ENCODE data around the gene PALLD. TPM values are rescaled to one million over a fixed set of nuclear protein-coding genes. Genes with fewer than 3 reads are reported as not detected.

PALLD gene
- total and polyA plus RNA-seq, 2 of the 8 experiments (the other 6 are each of a cell fraction or from before 2014, with no cell fraction given): 10.5 to 25.0 TPM

DNA sequence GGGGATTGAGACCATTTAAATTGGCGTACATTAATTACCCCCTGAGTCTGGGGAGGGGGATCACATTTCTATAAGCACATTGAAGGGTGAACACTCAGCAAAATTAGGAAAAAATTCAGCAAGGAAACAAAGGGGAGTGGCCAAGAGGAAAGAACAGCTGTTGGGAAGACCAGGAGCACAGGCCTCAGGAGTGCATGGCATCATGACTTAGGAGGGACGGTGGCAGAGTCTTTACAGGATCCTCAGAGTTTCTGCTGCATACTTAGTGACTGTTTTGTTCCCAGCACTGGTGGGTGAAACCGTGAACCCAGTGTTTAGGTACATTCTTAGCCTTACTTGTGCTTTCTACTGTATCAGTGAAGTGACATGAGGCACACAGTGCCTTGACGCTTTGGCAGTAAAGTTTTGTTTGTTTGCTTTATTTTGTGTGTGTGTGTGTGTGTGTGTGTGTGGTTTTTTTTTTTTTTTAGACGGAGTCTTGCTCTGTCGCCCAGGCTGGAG, 391.9 kb downstream of the PALLD start:
- Histone ChIP-seq H2BK15ac (ENCODE audit: low read length) (no peak overlapping the region), H3K36me3 (ENCODE audit: control insufficient read depth in 2 of 4, insufficient read depth in 4 of 4, low read length in 3 of 4) (peaks cover under 1 to 18% (median 9%) of the 10 kb centered on the region in 4 experiments; a peak in 5 of 8 replicates), H3K9me3 (ENCODE audit: insufficient read depth in 2 of 2, low read depth in 1 of 2, low read length in 1 of 2) (no peaks in the 10 kb centered on the region), H2BK5ac (ENCODE audit: low read depth, low read length) (no peak overlapping the region), H3K27ac (ENCODE audit: low read depth, low read length) (no peak overlapping the region), H3K23me2 (ENCODE audit: low read depth, low read length) (no peaks in the 10 kb centered on the region), H3K4me3 (ENCODE audit: extremely low read depth in 1 of 4, insufficient read depth in 2 of 4, low read depth in 3 of 4, low read length in 4 of 4) (no peak overlapping the region), H4K5ac (ENCODE audit: insufficient read length, low read depth, low read length) (no peak overlapping the region), H3K4me2 (ENCODE audit: insufficient read depth in 1 of 2, low read depth in 2 of 2, low read length in 2 of 2) (no peak overlapping the region), H4K91ac (replicated peaks; ENCODE audit: insufficient read length, low read length) (no peak overlapping the region), H3K4ac (replicated peaks; ENCODE audit: insufficient read length, low read depth, low read length) (no peak overlapping the region), H3K56ac (replicated peaks; ENCODE audit: insufficient read length, low read depth, low read length) (no peak overlapping the region), H3K79me1 (ENCODE audit: low read depth, low read length) (no peaks in the 10 kb centered on the region), H2AFZ (ENCODE audit: low read length) (no peak overlapping the region), H2BK120ac (replicated peaks; ENCODE audit: low read depth, low read length) (no peak overlapping the region), H3K9ac (replicated peaks in 1 of 4; ENCODE audit: extremely low read depth in 1 of 4, low read depth in 3 of 4, low read length in 3 of 4) (no peak overlapping the region), H4K8ac (ENCODE audit: extremely low read depth, insufficient read depth, low read length) (no peak overlapping the region), H2BK20ac (ENCODE audit: low read length) (no peak overlapping the region), H3K14ac (ENCODE audit: insufficient read length) (no peak overlapping the region), H3K27me3 (replicated peaks in 1 of 4; ENCODE audit: control insufficient read depth in 3 of 4, extremely low read depth in 1 of 4, insufficient read depth in 3 of 4, low read length in 3 of 4) (no peaks in the 10 kb centered on the region), H2BK12ac (ENCODE audit: low read depth, low read length) (no peak overlapping the region), H3K23ac (ENCODE audit: insufficient read length) (no peak overlapping the region), H3K18ac (ENCODE audit: extremely low read depth, low read length) (no peak overlapping the region), H3K79me2 (ENCODE audit: control insufficient read depth in 1 of 2, insufficient read depth in 2 of 2, low read length in 2 of 2) (no peaks in the 10 kb centered on the region), H3K4me1 (replicated peaks in 1 of 4; ENCODE audit: control insufficient read depth in 3 of 4, insufficient read depth in 4 of 4, low read length in 3 of 4) (no peaks in the 10 kb centered on the region), H2AK5ac (ENCODE audit: low read depth, low read length) (no peak overlapping the region), H4K20me1 (replicated peaks in 1 of 2; ENCODE audit: control insufficient read depth in 1 of 2, insufficient read depth in 2 of 2, low read length in 2 of 2) (peaks cover 0 to 3% of the 10 kb centered on the region in 2 experiments)
- no peak for FAIRE-seq
- no peak for DNase-seq (ENCODE audit: low read depth in 1 of 2, low spot score in 2 of 2)
- CTCF ChIA-PET (ENCODE audit: partially characterized antibody): interaction anchor here (0.6 to 1.2 kb wide), 3 partner anchors 24 to 294 kb away, joined by 3 to 4 read pairs (median 3); no protein-coding TSS in a partner anchor
- WGBS, 2 experiments (ENCODE audit: extremely low coverage in 1 of 2, insufficient coverage in 1 of 2, insufficient read length in 1 of 2, insufficient replicate concordance in 2 of 2, low coverage in 1 of 2, low lambda C conversion rate in 2 of 2, missing lambda C conversion rate in 1 of 2): 86% methylated on average over 4 of the region's 6 CpGs; no CpG with 5 or more reads in 1 of the 2 experiments
- POLR2A ChIA-PET (ENCODE audit: partially characterized antibody): no interaction called here
- no peak for TF ChIP-seq NRF1 (IDR thresholded peaks at IDR 0.05; ENCODE audit: low read depth, low read length)
- no peak for TF ChIP-seq CHD2 (IDR thresholded peaks at IDR 0.05; ENCODE audit: low read length)
- no peak for TF ChIP-seq HDAC6 (IDR thresholded peaks at IDR 0.05; ENCODE audit: low read depth, low read length)

Data from H1 (cell line).